Fibroblast of skin of abdomen (primary cell): ENCODE measurements around the gene LDLRAD2.
"Not testable (repeated sequence)": the region's sequence is repeated elsewhere in the genome, so short reads cannot be mapped to it uniquely, and the experiment has no call there.

Experiments
- DNase-seq: peaks from one replicate; pipeline ENCODE4 v3.0.0-alpha.2; 2013

The LDLRAD2 gene

GRCh38 chr1:21824926-21825325 lies 12.9 kb downstream of the LDLRAD2 start:
- DNase-seq: no peak

- no peak for DNase-seq
These were observed 13.3 kb downstream of the LDLRAD2 start for GRCh38 chr1:21825393-21825792.

- DNase-seq: not testable (repeated sequence)
These were observed 14.6 kb downstream of the LDLRAD2 start for GRCh38 chr1:21826694-21827093.

GRCh38 chr1:21827141-21827679 lies 15.1 kb downstream of the LDLRAD2 start:
- no peak for DNase-seq

GRCh38 chr1:21828075-21828474 lies 16.0 kb downstream of the LDLRAD2 start:
- DNase-seq: no peak

- no peak for DNase-seq
These were observed 16.6 kb downstream of the LDLRAD2 start for GRCh38 chr1:21828506-21829210.

GRCh38 chr1:21829294-21829693 lies 17.2 kb downstream of the LDLRAD2 start:
- no peak for DNase-seq

- no peak for DNase-seq
These were observed 18.9 kb downstream of the LDLRAD2 start for GRCh38 chr1:21830792-21831453.

GRCh38 chr1:21831454-21831970 lies 19.4 kb downstream of the LDLRAD2 start:
- DNase-seq: no peak

GRCh38 chr1:21833392-21833976 lies 21.4 kb downstream of the LDLRAD2 start:
- no peak for DNase-seq

- DNase-seq: no peak
These were observed 22.0 kb downstream of the LDLRAD2 start for GRCh38 chr1:21834094-21834493.

- no peak for DNase-seq
These were observed 22.6 kb downstream of the LDLRAD2 start for GRCh38 chr1:21834666-21835065.

GRCh38 chr1:21836010-21836409 lies 23.9 kb downstream of the LDLRAD2 start:
- DNase-seq: no peak

- no peak for DNase-seq
These were observed 24.7 kb downstream of the LDLRAD2 start for GRCh38 chr1:21836729-21837128.

GRCh38 chr1:21837476-21837875 lies 25.4 kb downstream of the LDLRAD2 start:
- DNase-seq: no peak

- no peak for DNase-seq
These were observed 26.5 kb downstream of the LDLRAD2 start for GRCh38 chr1:21838359-21839157.

- DNase-seq: no peak
These were observed 27.4 kb downstream of the LDLRAD2 start for GRCh38 chr1:21839337-21840037.

- DNase-seq: no peak
These were observed 28.9 kb downstream of the LDLRAD2 start for GRCh38 chr1:21840981-21841380.

- no peak for DNase-seq
These were observed 29.9 kb downstream of the LDLRAD2 start for GRCh38 chr1:21841852-21842466.

GRCh38 chr1:21842606-21843162 lies 30.6 kb downstream of the LDLRAD2 start:
- no peak for DNase-seq

GRCh38 chr1:21843208-21843607 lies 31.1 kb downstream of the LDLRAD2 start:
- DNase-seq: no peak
